Adrenal gland (tissue), 12 donors: Measurements from ENCODE around the gene DMXL2. TPM values are rescaled to one million over a fixed set of nuclear protein-coding genes. Genes with fewer than 3 reads are reported as not detected.
"Not testable (repeated sequence)": the region's sequence is repeated elsewhere in the genome, so short reads cannot be mapped to it uniquely, and the experiment has no call there.

ENCODE experiments used
- DNase-seq, 7 donors: peaks; one replicate each; pipeline ENCODE4 v3.0.0-alpha.2; 2019 to 2020
- H3K27ac ChIP-seq, 5 donors: fragments of 200-600 bp; sonication (generic) in 4 of 5; 1 replicate in 3 of 5; 2 replicates in 2 of 5; pipeline versions ENCODE4 v1.5.1 to v1.8.0; 2016 to 2020; ENCODE audit warnings: mild to moderate bottlenecking in 1 of 5
- H3K27me3 ChIP-seq: fragments of 200-600 bp; 2 replicates; pipeline ENCODE4 v1.8.0; 2021
- H3K36me3 ChIP-seq, 2 donors: fragments of 200-600 bp; replicated peaks in 1 of 2; 1 replicate in 1 of 2; 2 replicates in 1 of 2; pipeline versions ENCODE4 v1.5.1 to v1.8.0; 2018 to 2022
- H3K4me1 ChIP-seq, 2 donors: fragments of 200-600 bp; replicated peaks in 1 of 2; 1 replicate in 1 of 2; 2 replicates in 1 of 2; pipeline versions ENCODE4 v1.5.1 to v1.8.0; 2018 to 2021
- H3K4me3 ChIP-seq, 4 donors: fragments of 200-600 bp; sonication (generic) in 3 of 4; one replicate each; pipeline ENCODE4 v1.5.1; 2016 to 2018
- H3K9me3 ChIP-seq, 3 donors: fragments of 200-600 bp; sonication (generic) in 1 of 3; replicated peaks in 1 of 3; 1 replicate in 2 of 3; 2 replicates in 1 of 3; pipeline versions ENCODE4 v1.5.1 to v1.8.0; 2016 to 2021
- CTCF ChIP-seq, 6 experiments: fragments of 450-650 bp in 4 of 6; fragments of 200-600 bp in 2 of 6; sonication (generic) in 1 of 6; IDR thresholded peaks; 1 replicate in 5 of 6; 2 replicates in 1 of 6; pipeline versions ENCODE4 v1.5.1 to v1.8.0; 2016 to 2021; ENCODE audit warnings: antibody characterized with exemption in 6 of 6, mild to moderate bottlenecking in 2 of 6, moderate library complexity in 1 of 6
- POLR2A ChIP-seq, 2 donors: fragments of 450-650 bp; IDR thresholded peaks; one replicate each; pipeline ENCODE4 v1.6.1; 2017; ENCODE audit warnings: antibody characterized with exemption in 2 of 2, mild to moderate bottlenecking in 2 of 2, moderate library complexity in 1 of 2
- WGBS, 4 donors: extraction: QIAGEN DNeasy Blood & Tissue Kit in 2 of 4; methylation state at CpG; one replicate each; pipeline versions ENCODE4 v1.1.5 to v1.1.7; 2013 to 2017; 5-methylcytosine and 5-hydroxymethylcytosine counted together
- intact Hi-C, 2 donors: fragments of 100-400 bp; cut with DNase I; formaldehyde crosslinking; loops; one replicate each; pipeline versions ENCODE4 v1.14.1 to v1.15.0; 2022 to 2023
- polyA plus RNA-seq, 3 donors: library from polyadenylated mRNA; stranded (reverse); fragments of 200-250 nt in 2 of 3; fragments of 350-450 nt in 1 of 3; fragmentation: Illumina TruSeq in 1 of 3; extraction: RNeasy Lipid Tissue Mini Kit (QIAGEN cat#74804) in 1 of 3; gene quantifications; one replicate each; pipeline ENCODE4 v1.2.3, GENCODE V29; 2013 to 2014
- total RNA-seq, 9 donors: library from RNA; depleted of rRNA in 4 of 9; stranded (reverse); fragments of >200 nt in 4 of 9; fragments of 120-200 nt in 1 of 9; fragmentation: NEBNext Ultra II Directional in 1 of 9; extraction: Animal tissue kit (Norgen Biotek cat#: 25700) in 1 of 9; gene quantifications; one replicate each; pipeline versions ENCODE4 v1.1.0 to v1.2.4, GENCODE V29; 2013 to 2023
- donor health status: healthy with polysubstance abuse.
- donor health status: Bipolar disorder and iron deficiency.
- donor health status: DM: yes; HTN: yes; CAD: no.
- donor health status: DM: no; HTN: no; CAD: no.
- donor health status: DM: no; HTN: no; CAD: no.
- donor health status: DM: yes; HTN: yes; CAD: no.

Gene DMXL2
- total and polyA plus RNA-seq, 12 donors, result 19.6 to 51.4 (median 24.8) TPM

GRCh38 chr15:51613951-51614350, 8.6 kb downstream of the DMXL2 start:
- Histone ChIP-seq H3K27ac (no peak overlapping the region), H3K36me3 (no peaks in the 10 kb centered on the region), H3K4me3 (no peak overlapping the region), H3K27me3 (no peaks in the 10 kb centered on the region), H3K9me3 (no peaks in the 10 kb centered on the region), H3K4me1 (peaks cover 0 to 6% of the 10 kb centered on the region in 2 donors)
- TF ChIP-seq POLR2A (IDR thresholded peaks at IDR 0.05) (no peak), CTCF (IDR thresholded peaks at IDR 0.05) (no peak)
- no peak for DNase-seq
- intact Hi-C loops, result no loop called here
- 84 to 96% (median 92%) methylated on average over 3 of the region's 3 CpGs for WGBS, 4 donors

DNA sequence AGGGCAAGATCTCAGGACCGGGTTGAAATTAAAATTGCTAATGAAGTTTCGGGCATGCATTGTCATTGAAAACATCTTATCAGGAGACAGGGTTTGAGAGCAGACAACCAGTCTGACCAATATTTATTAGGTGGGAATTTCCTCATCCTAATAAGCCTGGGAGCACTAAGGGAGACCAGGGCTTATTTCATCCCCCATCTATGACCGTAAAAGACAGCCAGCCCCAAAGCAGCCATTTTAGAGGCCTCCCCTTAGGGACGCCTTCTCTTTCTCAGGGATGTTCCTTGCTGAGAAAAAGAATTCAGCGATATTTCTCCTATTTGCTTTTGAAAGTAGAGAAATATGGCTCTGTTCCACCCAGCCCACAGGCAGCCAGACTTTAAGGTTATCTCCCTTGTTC, 9.9 kb downstream of the DMXL2 start:
- H3K9me3 ChIP-seq, H3K36me3 ChIP-seq, H3K4me3 ChIP-seq, intact Hi-C loops, H3K27me3 ChIP-seq, H3K27ac ChIP-seq, DNase-seq, H3K4me1 ChIP-seq: not testable (repeated sequence)
- WGBS, 4 donors, result 95 to 98% (median 96%) methylated on average over 5 of the region's 5 CpGs

- H3K27ac ChIP-seq, H3K4me3 ChIP-seq, H3K36me3 ChIP-seq, DNase-seq, intact Hi-C loops, H3K9me3 ChIP-seq, H3K27me3 ChIP-seq, H3K4me1 ChIP-seq: not testable (repeated sequence)
- 91 to 97% (median 94%) methylated on average over 15 of the region's 15 CpGs for WGBS, 4 donors
These were observed 19.1 kb downstream of the DMXL2 start for GRCh38 chr15:51603462-51603948.

- Histone ChIP-seq H3K4me1 (no peaks in the 10 kb centered on the region), H3K4me3 (no peak overlapping the region), H3K9me3 (no peaks in the 10 kb centered on the region), H3K27ac (no peak overlapping the region), H3K36me3 (no peaks in the 10 kb centered on the region), H3K27me3 (no peaks in the 10 kb centered on the region)
- WGBS, 4 donors, result 88 to 100% (median 95%) methylated on average over 2 of the region's 2 CpGs
- TF ChIP-seq POLR2A (IDR thresholded peaks at IDR 0.05) (no peak), CTCF (IDR thresholded peaks at IDR 0.05) (no peak)
- intact Hi-C loops, result no loop called here
- no peak for DNase-seq
These were observed 19.6 kb downstream of the DMXL2 start for GRCh38 chr15:51603002-51603401.

- H3K4me1 ChIP-seq, result no peaks in the 10 kb centered on the region
- no peaks in the 10 kb centered on the region for H3K27me3 ChIP-seq
- 66 to 99% (median 84%) methylated on average over 3 of the region's 3 CpGs for WGBS, 4 donors
- TF ChIP-seq POLR2A (IDR thresholded peaks at IDR 0.05) (no peak), CTCF (IDR thresholded peaks at IDR 0.05) (no peak)
- H3K27ac ChIP-seq, result no peak overlapping the region
- no peak overlapping the region for H3K4me3 ChIP-seq
- no peaks in the 10 kb centered on the region for H3K9me3 ChIP-seq
- intact Hi-C loops, result no loop called here
- H3K36me3 ChIP-seq, result no peaks in the 10 kb centered on the region
- DNase-seq, result no peak
These were observed 20.1 kb downstream of the DMXL2 start for GRCh38 chr15:51602484-51602883.
